Natural killer cell (primary cell): ENCODE data around the gene NKX6-1. TPM values are rescaled to one million over a fixed set of nuclear protein-coding genes. Genes with fewer than 3 reads are reported as not detected.

Experiments
- ATAC-seq, 3 donors: fragments of 150-1000 bp in 2 of 3; fragments of 200-7000 bp in 1 of 3; cut with Tn5 transposase; 1 replicate in 1 of 3; 2 replicates in 2 of 3; pipeline ENCODE4 v1.10.0; 2021; ENCODE audit warnings: mild to moderate bottlenecking in 2 of 3, moderate library complexity in 2 of 3
- DNase-seq, 2 donors: peaks; one replicate each; pipeline versions ENCODE4 v3.0.0 to v3.0.0-alpha.2; 2013 to 2021; ENCODE audit warnings: mixed read lengths in 1 of 2
- H3K27ac ChIP-seq: one replicate; pipeline ENCODE4 v1.5.1; 2013; ENCODE audit warnings: mild to moderate bottlenecking, low read length
- H3K27me3 ChIP-seq: one replicate; pipeline ENCODE4 v1.6.1; 2013; ENCODE audit warnings: low read length; ENCODE audit not compliant: control insufficient read depth, insufficient read depth
- H3K36me3 ChIP-seq: one replicate; pipeline ENCODE4 v1.6.1; 2013; ENCODE audit warnings: low read length; ENCODE audit not compliant: control insufficient read depth, insufficient read depth
- H3K4me1 ChIP-seq: one replicate; pipeline ENCODE4 v1.6.1; 2013; ENCODE audit warnings: low read length; ENCODE audit not compliant: control insufficient read depth, insufficient read depth
- H3K4me3 ChIP-seq: one replicate; pipeline ENCODE4 v1.5.1; 2013; ENCODE audit warnings: low read length
- H3K9me3 ChIP-seq: one replicate; pipeline ENCODE4 v1.6.1; 2013; ENCODE audit warnings: low read length; ENCODE audit not compliant: control insufficient read depth, insufficient read depth
- H3K27ac Mint-ChIP-seq, 2 donors: one replicate each; pipeline ENCODE4 v1.8.0; 2022; ENCODE audit warnings: mild to moderate bottlenecking in 2 of 2, mixed read lengths in 2 of 2, moderate library complexity in 1 of 2
- H3K27me3 Mint-ChIP-seq, 2 donors: one replicate each; pipeline ENCODE4 v1.8.0; 2022; ENCODE audit warnings: low read depth in 2 of 2, mixed read lengths in 2 of 2
- H3K36me3 Mint-ChIP-seq: one replicate; pipeline ENCODE4 v1.8.0; 2022; ENCODE audit warnings: mixed read lengths
- H3K4me1 Mint-ChIP-seq, 2 donors: one replicate each; pipeline ENCODE4 v1.8.0; 2022; ENCODE audit warnings: mixed read lengths in 2 of 2
- H3K4me3 Mint-ChIP-seq: one replicate; pipeline ENCODE4 v1.8.0; 2022; ENCODE audit warnings: mild to moderate bottlenecking, moderate library complexity, mixed read lengths
- H3K9me3 Mint-ChIP-seq, 2 donors: one replicate each; pipeline ENCODE4 v1.8.0; 2022; ENCODE audit warnings: mixed read lengths in 2 of 2
- WGBS: methylation state at CpG from one replicate; pipeline ENCODE4 v1.1.7; 2013; ENCODE audit warnings: missing lambda C conversion rate; ENCODE audit not compliant: insufficient coverage; 5-methylcytosine and 5-hydroxymethylcytosine counted together
- intact Hi-C: fragments of 100-400 bp; cut with micrococcal nuclease; formaldehyde crosslinking; loops from one replicate; pipeline ENCODE4 v1.14.2; 2022
- total RNA-seq, 4 donors: library from RNA; stranded (reverse); fragments of 120-200 nt in 1 of 4; gene quantifications; one replicate each; pipeline versions ENCODE4 v1.2.3 to v1.2.4, GENCODE V29; 2013 to 2022
- TF ChIP-seq, protein P1 (sequence below): fragments of 200-600 bp; IDR thresholded peaks from one replicate; pipeline ENCODE4 v1.8.0; 2022; ENCODE audit warnings: antibody characterized with exemption

Gene NKX6-1
- total RNA-seq, 3 donors from 2014 or later (not counting 1 experiment from before 2014, with no cell fraction given): not detected

DNA sequence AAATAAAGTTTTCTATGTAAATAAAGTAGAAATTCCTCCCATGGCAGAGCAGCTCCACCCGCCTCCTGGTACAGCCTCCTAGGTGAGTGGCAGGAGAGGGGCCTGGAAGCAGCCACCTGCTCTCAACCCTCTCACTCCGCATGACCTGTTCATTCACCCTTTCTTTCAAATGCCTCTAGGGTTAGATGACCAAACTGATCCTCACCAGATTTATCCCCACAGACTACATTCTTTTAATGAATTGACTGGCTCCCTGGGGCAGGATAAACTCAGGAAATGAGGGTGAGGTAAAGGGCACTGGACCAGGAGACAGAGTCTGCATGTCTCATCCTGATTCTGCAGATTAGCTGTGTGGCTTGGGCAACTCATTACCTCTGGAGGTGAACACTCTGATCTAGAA lies 32.6 kb upstream of the NKX6-1 start:
- no peak overlapping the region for H3K27ac Mint-ChIP-seq
- Histone ChIP-seq H3K4me3 (no peak overlapping the region), H3K9me3 (no peaks in the 10 kb centered on the region), H3K36me3 (no peaks in the 10 kb centered on the region), H3K27ac (no peak overlapping the region), H3K27me3 (no peaks in the 10 kb centered on the region), H3K4me1 (no peaks in the 10 kb centered on the region)
- no peak overlapping the region for H3K4me3 Mint-ChIP-seq
- ATAC-seq (no peak), DNase-seq (no peak)
- H3K4me1 Mint-ChIP-seq: no peaks in the 10 kb centered on the region
- WGBS: 64% methylated on average over 2 of the region's 2 CpGs
- peaks cover 2 to 9% of the 10 kb centered on the region in 2 donors for H3K27me3 Mint-ChIP-seq
- H3K9me3 Mint-ChIP-seq: peaks cover 2 to 3% of the 10 kb centered on the region in 2 donors
- no peaks in the 10 kb centered on the region for H3K36me3 Mint-ChIP-seq
- intact Hi-C loops: no loop called here
- TF ChIP-seq, protein P1, sequence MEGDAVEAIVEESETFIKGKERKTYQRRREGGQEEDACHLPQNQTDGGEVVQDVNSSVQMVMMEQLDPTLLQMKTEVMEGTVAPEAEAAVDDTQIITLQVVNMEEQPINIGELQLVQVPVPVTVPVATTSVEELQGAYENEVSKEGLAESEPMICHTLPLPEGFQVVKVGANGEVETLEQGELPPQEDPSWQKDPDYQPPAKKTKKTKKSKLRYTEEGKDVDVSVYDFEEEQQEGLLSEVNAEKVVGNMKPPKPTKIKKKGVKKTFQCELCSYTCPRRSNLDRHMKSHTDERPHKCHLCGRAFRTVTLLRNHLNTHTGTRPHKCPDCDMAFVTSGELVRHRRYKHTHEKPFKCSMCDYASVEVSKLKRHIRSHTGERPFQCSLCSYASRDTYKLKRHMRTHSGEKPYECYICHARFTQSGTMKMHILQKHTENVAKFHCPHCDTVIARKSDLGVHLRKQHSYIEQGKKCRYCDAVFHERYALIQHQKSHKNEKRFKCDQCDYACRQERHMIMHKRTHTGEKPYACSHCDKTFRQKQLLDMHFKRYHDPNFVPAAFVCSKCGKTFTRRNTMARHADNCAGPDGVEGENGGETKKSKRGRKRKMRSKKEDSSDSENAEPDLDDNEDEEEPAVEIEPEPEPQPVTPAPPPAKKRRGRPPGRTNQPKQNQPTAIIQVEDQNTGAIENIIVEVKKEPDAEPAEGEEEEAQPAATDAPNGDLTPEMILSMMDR: no peak

- Mint-ChIP-seq H3K4me3 (no peak overlapping the region), H3K4me1 (no peaks in the 10 kb centered on the region), H3K27ac (no peak overlapping the region), H3K27me3 (peaks cover 2 to 9% of the 10 kb centered on the region in 2 donors), H3K9me3 (peaks cover 2 to 3% of the 10 kb centered on the region in 2 donors), H3K36me3 (no peaks in the 10 kb centered on the region)
- Histone ChIP-seq H3K27me3 (no peaks in the 10 kb centered on the region), H3K36me3 (no peaks in the 10 kb centered on the region), H3K4me1 (no peaks in the 10 kb centered on the region), H3K4me3 (no peak overlapping the region), H3K9me3 (no peaks in the 10 kb centered on the region), H3K27ac (no peak overlapping the region)
- intact Hi-C loops: no loop called here
- TF ChIP-seq, protein P1: no peak
- 80% methylated on average over 1 of the region's 1 CpG for WGBS
- no peak for DNase-seq
- ATAC-seq: no peak
These were observed 31.8 kb upstream of the NKX6-1 start for GRCh38 chr4:84530871-84531270.

DNA sequence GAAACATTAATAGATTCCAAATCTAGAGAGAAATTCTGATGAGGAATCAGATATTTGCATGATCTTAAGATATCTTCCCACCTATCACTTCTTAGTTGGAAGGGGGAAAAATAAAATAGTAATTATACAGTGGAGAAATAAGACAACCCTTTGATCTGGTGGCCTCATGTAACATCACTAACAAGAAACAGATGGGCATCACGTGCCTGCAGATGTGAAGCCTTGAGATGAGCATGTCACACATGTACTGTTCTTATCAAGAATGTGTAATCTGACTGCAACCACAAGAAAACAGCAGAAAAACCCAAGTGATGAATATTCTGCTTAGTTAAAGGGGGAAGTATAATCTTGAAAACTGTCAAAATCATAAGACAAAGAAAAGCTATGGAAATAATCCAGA lies 31.4 kb upstream of the NKX6-1 start:
- 22% methylated on average over 1 of the region's 1 CpG for WGBS
- Histone ChIP-seq H3K4me1 (no peaks in the 10 kb centered on the region), H3K27ac (no peak overlapping the region), H3K36me3 (no peaks in the 10 kb centered on the region), H3K27me3 (no peaks in the 10 kb centered on the region), H3K4me3 (no peak overlapping the region), H3K9me3 (no peaks in the 10 kb centered on the region)
- TF ChIP-seq, protein P1: no peak
- no peak overlapping the region for H3K27ac Mint-ChIP-seq
- DNase-seq (no peak), ATAC-seq (no peak)
- H3K27me3 Mint-ChIP-seq: peaks cover 2 to 9% of the 10 kb centered on the region in 2 donors
- no peaks in the 10 kb centered on the region for H3K36me3 Mint-ChIP-seq
- peaks cover 2 to 3% of the 10 kb centered on the region in 2 donors for H3K9me3 Mint-ChIP-seq
- no peaks in the 10 kb centered on the region for H3K4me1 Mint-ChIP-seq
- intact Hi-C loops: no loop called here
- no peak overlapping the region for H3K4me3 Mint-ChIP-seq

DNA sequence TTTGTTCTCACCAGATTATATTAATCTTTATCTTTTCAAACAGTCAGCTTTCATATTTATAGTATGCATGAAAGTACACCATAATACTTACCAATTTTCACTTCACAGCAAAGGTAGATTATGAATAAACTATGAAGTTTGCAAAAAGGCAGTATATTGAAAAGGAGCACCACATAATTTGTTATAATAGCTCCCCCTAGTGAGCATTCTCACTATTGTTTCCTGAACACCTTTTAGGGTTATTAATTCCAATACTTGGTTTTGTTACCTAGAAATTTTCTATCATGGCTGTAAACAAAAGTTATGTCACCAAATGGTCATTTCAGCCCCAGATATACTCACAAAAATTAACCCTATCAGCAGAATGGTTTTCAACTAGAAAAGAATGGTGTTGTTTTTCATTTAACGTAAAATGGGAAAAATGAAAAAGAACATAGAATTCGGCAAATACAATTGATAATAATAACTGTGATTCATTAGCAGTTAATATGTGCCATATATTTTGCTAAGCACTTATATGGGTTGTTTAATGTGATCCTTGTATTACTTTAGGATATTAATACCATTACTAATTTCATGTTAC lies 30.2 kb upstream of the NKX6-1 start:
- Mint-ChIP-seq H3K4me3 (no peak overlapping the region), H3K36me3 (no peaks in the 10 kb centered on the region), H3K4me1 (no peaks in the 10 kb centered on the region), H3K9me3 (peaks cover 2 to 3% of the 10 kb centered on the region in 2 donors), H3K27ac (no peak overlapping the region), H3K27me3 (peaks cover 2 to 9% of the 10 kb centered on the region in 2 donors)
- no peaks in the 10 kb centered on the region for H3K4me1 ChIP-seq
- no peaks in the 10 kb centered on the region for H3K36me3 ChIP-seq
- ATAC-seq: no peak
- intact Hi-C loops: no loop called here
- H3K27me3 ChIP-seq: no peaks in the 10 kb centered on the region
- TF ChIP-seq, protein P1: no peak
- no peaks in the 10 kb centered on the region for H3K9me3 ChIP-seq
- DNase-seq: peak in 1 of 2 donors; percentile 35
- no peak overlapping the region for H3K4me3 ChIP-seq
- 80% methylated on average over 2 of the region's 2 CpGs for WGBS
- H3K27ac ChIP-seq: no peak overlapping the region
